ENCODE results near the gene MYO1D.
"Not testable (repeated sequence)": the region's sequence is repeated elsewhere in the genome, so short reads cannot be mapped to it uniquely, and the experiment has no call there.

The MYO1D gene

GRCh38 chr17:32528825-32529224 lies 348.1 kb downstream of the MYO1D start:
- no peak for DNase-seq (ENCODE audit: low read depth)

DNA sequence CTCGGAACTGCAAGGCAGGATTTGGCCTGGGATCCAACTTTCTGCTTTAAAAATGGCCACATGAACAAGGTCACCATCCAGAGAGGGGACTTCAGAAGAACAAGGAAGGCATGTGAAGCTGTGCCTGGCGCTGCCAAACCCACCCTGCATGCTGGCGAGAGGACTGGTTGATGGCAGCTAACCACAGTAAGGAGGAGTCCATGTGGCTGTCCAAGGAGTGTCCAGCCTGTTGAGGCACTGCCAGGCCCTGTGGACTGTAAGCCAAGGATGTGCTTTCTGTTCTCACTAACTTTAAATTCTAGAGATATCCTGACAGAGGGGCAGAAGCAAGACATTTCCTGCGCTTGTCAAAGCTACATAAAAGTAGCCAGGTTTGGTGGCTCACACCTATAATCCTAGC lies 349.8 kb downstream of the MYO1D start:
- no peak for DNase-seq (ENCODE audit: low read depth)

- DNase-seq (ENCODE audit: low read depth) = no peak
Measured at GRCh38 chr17:32525122-32525521, 351.8 kb downstream of the MYO1D start.

GRCh38 chr17:32524553-32524880 lies 352.4 kb downstream of the MYO1D start:
- not testable (repeated sequence) for DNase-seq (ENCODE audit: low read depth)

GRCh38 chr17:32523827-32524552 lies 352.9 kb downstream of the MYO1D start:
- DNase-seq (ENCODE audit: low read depth) = no peak

DNA sequence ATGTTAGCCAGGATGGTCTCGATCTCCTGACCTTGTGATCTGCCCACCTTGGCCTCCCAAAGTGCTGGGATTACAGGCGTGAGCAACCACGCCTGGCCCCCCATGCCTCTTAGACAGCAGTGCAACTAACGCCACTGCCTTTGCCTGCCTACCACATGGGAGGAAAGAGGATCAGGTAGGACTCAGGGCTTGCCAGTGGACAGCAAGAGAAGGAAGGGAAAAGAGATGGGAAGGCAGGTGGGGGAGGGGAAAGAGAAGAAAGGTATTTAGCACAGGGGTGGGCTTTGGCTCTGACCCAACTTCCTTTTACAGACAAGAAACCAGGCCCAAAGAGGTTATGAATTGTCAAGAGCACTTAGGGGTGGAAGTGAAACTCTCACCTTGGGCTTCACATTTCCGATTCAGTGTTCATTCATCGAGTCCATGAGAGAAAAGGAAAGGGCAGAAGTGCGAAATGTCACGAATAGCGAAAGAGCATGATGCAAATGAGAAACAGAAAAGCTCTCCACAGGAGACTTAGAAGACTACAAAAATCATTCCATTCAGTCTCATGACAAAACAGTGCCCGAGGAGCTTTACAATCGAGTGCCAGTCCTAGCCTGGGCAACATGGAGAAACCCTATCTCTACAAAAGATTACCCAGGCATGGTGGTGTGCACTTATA lies 353.8 kb downstream of the MYO1D start:
- DNase-seq (ENCODE audit: low read depth) = no peak

DNA sequence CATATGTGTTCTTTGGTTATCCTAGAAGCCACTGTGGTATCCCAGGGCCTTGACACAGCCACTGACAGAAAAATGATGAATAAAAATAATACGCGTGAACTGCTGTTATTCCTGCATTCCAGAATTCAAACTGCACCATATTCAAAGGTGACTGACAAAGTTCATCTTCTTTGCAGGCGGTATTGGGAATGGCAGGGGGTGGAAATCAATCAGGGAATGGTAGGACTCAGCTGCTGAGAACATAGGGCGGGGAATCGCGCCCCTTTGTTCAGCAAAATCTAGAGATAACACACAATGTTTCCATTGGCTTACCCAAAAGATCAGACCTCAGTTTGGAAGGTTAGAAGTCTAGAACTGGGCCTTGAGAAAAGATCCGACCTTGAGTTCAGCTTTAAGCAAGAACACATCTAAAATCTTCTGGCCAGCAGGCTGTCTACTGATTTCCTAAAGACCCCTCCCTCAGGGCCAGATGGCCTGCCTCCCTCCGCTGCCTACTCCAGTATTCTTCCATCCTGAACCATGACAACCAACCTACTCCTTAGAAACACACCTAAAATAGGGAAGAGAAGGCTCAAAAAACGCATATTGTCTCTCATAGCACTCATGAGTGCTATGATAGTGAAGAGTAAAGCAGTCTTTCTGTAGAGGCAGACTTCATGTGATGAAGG lies 356.1 kb downstream of the MYO1D start:
- no peak for DNase-seq (ENCODE audit: low read depth)

GRCh38 chr17:32520104-32520701 lies 356.7 kb downstream of the MYO1D start:
- DNase-seq (ENCODE audit: low read depth) = no peak

DNA sequence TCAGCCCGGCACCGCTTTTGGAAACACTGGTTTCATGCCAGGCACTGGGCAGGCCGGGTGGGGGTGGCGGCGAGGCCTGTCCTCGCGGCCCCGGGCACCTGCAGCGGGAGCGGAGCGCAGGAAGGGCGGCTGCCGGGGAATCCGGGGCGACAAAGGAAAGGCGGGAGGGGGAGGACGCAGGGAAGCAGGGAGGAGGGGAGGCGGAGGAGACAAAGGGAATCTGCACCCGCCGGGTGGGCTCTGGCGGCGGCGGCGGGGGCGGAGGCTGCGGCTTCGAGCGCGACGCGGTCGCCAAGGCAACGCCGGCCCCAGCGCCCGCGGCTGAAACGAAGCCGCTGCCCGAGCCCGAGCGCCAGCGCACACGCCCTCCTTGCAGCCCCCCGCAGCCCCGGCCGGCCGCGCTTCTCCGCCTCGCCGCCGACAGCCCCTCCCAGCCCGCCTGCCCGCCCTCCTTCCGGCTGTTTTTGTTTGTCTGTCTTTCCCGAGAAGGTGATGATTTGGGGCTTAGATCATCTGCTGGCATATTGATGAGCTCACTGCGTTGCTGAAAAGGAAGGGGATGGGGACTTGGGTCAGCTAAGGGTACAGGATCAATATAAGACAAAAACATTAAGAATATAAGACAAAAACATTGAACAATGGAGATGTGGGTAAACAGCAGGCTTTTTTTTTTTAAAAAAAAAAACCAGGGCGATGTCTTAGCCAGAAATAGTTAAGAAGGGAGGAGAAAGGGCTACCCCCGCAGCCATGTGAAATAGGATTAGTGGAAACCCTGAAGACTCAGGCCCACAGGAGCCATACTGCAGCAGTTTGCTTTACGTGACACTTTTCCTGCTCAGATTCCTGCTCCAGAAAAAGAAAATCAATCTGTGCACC lies 357.5 kb downstream of the MYO1D start:
- DNase-seq (ENCODE audit: low read depth) = peak; percentile 53

DNA sequence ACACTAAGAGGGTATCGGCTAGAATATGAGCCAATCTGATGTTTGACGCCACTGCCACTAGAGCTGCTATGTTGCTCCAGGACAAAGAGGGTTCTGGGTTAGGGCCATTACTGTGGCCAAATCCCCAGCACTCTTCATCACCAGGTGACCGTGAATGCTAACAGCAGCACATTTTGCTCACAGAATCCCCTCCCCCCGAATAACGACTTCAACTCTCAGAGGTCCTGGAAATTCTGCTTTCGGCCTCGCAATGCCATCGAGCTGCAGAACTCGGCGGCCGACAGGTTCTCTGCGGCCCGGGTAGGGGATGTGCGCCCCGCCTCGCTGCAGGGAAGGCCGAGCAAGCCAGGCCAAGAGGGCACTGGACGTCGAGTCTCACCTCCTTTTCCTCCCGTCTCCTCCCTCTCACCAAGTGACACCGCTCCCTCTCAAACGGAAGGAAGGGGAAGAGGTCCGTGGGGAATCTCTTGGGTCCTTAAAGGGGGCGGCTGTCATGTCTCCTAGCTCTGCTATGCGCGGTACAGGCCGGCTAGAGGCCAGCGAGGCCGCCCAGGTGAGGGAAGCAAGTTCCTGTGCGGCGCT lies 358.2 kb downstream of the MYO1D start:
- no peak for DNase-seq (ENCODE audit: low read depth)

GRCh38 chr17:32517982-32518381 lies 358.9 kb downstream of the MYO1D start:
- DNase-seq (ENCODE audit: low read depth) = no peak

DNA sequence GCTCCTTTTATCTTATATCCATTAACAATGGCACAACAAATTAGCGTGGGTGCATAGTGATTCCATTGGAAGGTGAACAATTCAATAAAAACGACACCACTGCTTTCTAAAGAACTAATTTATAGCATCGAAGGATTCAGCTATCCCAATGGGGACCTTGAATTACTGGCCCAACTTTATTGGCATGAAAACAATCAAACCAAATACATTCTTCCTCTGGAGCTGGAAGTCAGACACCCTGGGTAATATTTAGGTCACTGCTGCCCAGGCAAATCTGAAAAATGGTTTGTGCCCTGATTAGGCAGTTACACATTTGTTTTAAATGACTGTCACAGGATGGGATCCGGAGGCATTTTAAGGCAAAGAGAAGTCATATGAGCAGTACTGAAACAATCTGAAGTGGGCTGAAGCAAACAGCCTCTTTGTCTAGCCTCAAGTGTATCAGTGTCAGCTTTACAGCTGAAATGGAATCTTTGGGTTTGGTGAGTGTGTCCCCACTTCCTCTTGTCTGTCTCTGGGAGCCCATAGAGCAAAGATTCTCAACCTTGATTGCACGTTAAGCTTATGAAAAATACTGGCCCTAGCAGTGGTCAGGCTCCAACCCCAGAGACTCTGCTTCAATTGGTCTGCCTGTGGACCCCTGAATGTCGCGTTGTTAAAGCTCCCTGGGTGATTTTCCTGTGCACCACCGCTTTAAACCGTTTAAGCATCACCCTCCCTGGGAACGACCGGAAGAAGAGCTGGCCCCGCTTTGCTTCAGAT lies 359.8 kb downstream of the MYO1D start:
- no peak for DNase-seq (ENCODE audit: low read depth)

- no peak for DNase-seq (ENCODE audit: low read depth)
Measured at GRCh38 chr17:32516450-32516849, 360.5 kb downstream of the MYO1D start.

DNA sequence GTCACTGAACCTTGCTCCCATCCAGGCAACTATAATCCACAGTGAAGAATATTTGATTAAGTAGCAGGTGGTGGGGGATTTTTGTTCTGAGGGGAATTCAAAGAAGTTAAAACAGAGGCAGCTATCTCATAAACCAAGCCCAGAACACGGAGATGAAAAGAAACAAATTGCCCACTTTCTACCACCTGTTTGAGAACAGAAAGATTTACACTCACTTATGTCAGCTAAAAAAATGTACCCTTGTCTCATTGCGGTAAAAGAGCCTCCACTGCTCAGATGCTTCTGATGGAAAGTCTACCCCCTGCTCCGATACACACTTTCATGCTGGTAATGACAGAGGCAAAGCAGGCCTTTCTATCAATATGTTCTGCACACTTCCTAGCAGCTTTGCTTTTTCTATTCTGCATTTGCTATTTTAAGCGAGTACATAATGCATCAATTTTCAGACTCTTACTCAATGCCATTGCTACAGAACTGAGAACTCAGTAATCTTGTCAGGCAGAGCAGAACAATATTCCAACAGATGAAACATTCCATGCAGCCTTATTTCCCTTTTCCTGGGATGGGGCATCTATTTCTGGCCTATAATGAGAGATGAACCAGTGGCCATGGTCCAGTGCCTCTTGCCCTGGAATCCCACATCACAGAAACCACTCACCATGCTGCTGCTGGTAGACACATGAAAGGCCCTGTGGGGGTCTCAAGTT lies 361.1 kb downstream of the MYO1D start:
- no peak for DNase-seq (ENCODE audit: low read depth)

DNA sequence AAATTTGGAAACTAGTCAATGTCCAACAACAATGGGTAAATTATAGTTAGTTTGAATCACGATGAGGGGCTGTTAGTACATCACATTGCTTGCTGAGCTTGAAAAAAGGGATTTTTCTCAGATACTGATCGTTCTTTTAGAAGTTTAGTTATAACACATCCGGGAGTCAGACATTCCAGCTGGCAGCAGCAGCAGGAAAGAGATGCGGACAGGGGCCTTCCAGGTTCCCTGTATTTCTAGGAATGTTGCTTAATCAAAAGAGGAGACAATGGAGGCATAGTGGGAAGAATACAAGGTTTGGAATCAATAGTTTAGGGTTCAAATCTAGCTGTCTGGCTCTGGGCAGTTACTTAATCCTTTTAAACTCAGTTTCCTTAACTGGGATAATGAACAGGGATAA lies 362.3 kb downstream of the MYO1D start:
- DNase-seq (ENCODE audit: low read depth) = no peak

DNA sequence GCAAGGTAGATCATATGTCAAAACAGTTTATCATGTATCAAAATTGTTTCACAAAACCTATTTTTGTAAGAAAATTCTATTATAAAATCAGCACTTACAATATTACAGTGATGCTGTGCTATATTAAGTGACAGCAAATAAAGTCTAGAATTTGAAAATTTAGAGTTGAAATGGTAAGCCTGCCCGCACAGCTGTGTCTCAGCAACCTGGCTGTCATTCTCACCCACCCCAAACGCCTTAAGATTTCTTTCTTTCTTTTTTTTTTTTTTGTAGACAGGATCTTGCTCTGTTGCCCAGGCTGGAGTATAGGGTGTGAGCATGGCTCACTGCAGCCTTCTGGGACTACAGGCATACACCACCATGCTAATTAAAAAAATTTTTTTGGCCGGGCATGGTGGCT lies 363.3 kb downstream of the MYO1D start:
- no peak for DNase-seq (ENCODE audit: low read depth)

DNA sequence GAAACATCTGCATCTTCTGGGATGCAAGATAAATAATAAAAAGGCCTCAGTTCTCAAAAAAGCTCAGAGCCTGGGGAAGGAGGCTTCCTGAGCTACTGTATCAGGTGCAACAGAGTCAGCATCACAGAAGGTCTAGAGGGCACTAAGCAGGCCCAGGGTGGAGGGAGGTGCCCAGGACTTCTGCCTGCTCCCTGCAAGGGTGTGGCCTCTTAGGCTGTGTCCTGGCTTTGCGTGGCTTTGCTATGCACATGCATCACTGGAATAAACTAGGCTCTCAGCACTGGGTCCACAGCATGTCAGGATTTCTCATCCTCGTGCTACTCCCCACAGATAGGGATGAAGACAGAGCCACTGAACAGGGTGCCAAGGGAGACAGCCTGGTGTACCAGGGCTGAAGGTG lies 364.6 kb downstream of the MYO1D start:
- DNase-seq (ENCODE audit: low read depth) = no peak

GRCh38 chr17:32510466-32510865 lies 366.5 kb downstream of the MYO1D start:
- no peak for DNase-seq (ENCODE audit: low read depth)

GRCh38 chr17:32508926-32509325 lies 368.0 kb downstream of the MYO1D start:
- DNase-seq (ENCODE audit: low read depth) = no peak

Measured in stimulated activated CD8-positive, alpha-beta memory T cell treated with anti-CD3 and anti-CD28 coated beads, Interleukin-12 subunit alpha, Interleukin-12 subunit beta, amount 100 ng/mL, for 1 hour (primary cell).